H1 (cell line): ENCODE data around the gene GNB3. TPM values are rescaled to one million over a fixed set of nuclear protein-coding genes. Genes with fewer than 3 reads are reported as not detected.

Source experiments
- CTCF ChIA-PET: fragments of 300-600 bp; sonication (Branson Sonifier 250); formaldehyde crosslinking; loops from one replicate; lab custom pipeline; 2021; ENCODE audit not compliant: partially characterized antibody; lab: Charles Lee
- POLR2A ChIA-PET: fragments of 300-600 bp; sonication (Branson Sonifier 250); formaldehyde crosslinking; loops from one replicate; lab custom pipeline; 2021; ENCODE audit warnings: inconsistent platforms; ENCODE audit not compliant: partially characterized antibody; lab: Charles Lee
- DNase-seq, 2 experiments: peaks; one replicate each; pipeline versions ENCODE4 v3.0.0 to v3.0.0-alpha.2; 2010 to 2022; ENCODE audit warnings: low spot score in 2 of 2, low read depth in 1 of 2, mixed read lengths in 1 of 2
- FAIRE-seq: peaks from 2 replicates; lab custom pipeline; 2011; peaks lifted over from hg19 to GRCh38; lab: Jason Lieb, UNC
- H2AFZ ChIP-seq: 2 replicates; pipeline ENCODE4 v1.8.1; 2012; ENCODE audit warnings: low read length, inconsistent platforms
- H2AK5ac ChIP-seq: 2 replicates; pipeline ENCODE4 v1.6.1; 2013; ENCODE audit warnings: low read depth, low read length
- H2BK120ac ChIP-seq: replicated peaks from 2 replicates; pipeline ENCODE3; 2013; ENCODE audit warnings: low read depth, low read length, inconsistent platforms
- H2BK12ac ChIP-seq: 2 replicates; pipeline ENCODE4 v1.6.1; 2013; ENCODE audit warnings: low read depth, low read length
- H2BK15ac ChIP-seq: 2 replicates; pipeline ENCODE4 v1.6.1; 2013; ENCODE audit warnings: low read length
- H2BK20ac ChIP-seq: 2 replicates; pipeline ENCODE4 v1.6.1; 2013; ENCODE audit warnings: low read length
- H2BK5ac ChIP-seq: 2 replicates; pipeline ENCODE4 v1.6.1; 2013; ENCODE audit warnings: low read depth, low read length
- H3K14ac ChIP-seq: 2 replicates; pipeline ENCODE4 v1.6.1; 2013; ENCODE audit warnings: inconsistent platforms; ENCODE audit not compliant: insufficient read length
- H3K18ac ChIP-seq: 2 replicates; pipeline ENCODE4 v1.6.1; 2013; ENCODE audit warnings: low read length; ENCODE audit errors: extremely low read depth
- H3K23ac ChIP-seq: 2 replicates; pipeline ENCODE4 v1.6.1; 2013; ENCODE audit warnings: inconsistent platforms; ENCODE audit not compliant: insufficient read length
- H3K23me2 ChIP-seq: 2 replicates; pipeline ENCODE4 v1.6.1; 2013; ENCODE audit warnings: low read depth, low read length
- H3K27ac ChIP-seq: 2 replicates; pipeline ENCODE4 v1.6.1; 2011; ENCODE audit warnings: low read depth, low read length, inconsistent platforms
- H3K27me3 ChIP-seq, 4 experiments: replicated peaks in 1 of 4; 1 replicate in 1 of 4; 2 replicates in 3 of 4; pipeline versions ENCODE4 v1.6.1 to v1.8.1; 2011 to 2013; ENCODE audit warnings: low read length in 3 of 4, mild to moderate bottlenecking in 3 of 4, inconsistent platforms in 2 of 4, mixed read lengths in 2 of 4, moderate library complexity in 1 of 4; ENCODE audit not compliant: control insufficient read depth in 3 of 4, insufficient read depth in 3 of 4; ENCODE audit errors: extremely low read depth in 1 of 4
- H3K36me3 ChIP-seq, 4 experiments: 2 replicates each; pipeline versions ENCODE4 v1.6.1 to v1.8.1; 2011 to 2013; ENCODE audit warnings: mild to moderate bottlenecking in 4 of 4, low read length in 3 of 4, moderate library complexity in 2 of 4, control low read depth in 1 of 4, inconsistent platforms in 1 of 4; ENCODE audit not compliant: insufficient read depth in 4 of 4, control insufficient read depth in 2 of 4
- H3K4ac ChIP-seq: replicated peaks from 2 replicates; pipeline ENCODE3; 2013; ENCODE audit warnings: low read length, low read depth, mixed read lengths, inconsistent platforms; ENCODE audit not compliant: insufficient read length
- H3K4me1 ChIP-seq, 4 experiments: replicated peaks in 1 of 4; 1 replicate in 1 of 4; 2 replicates in 3 of 4; pipeline versions ENCODE4 v1.6.1 to v1.8.1; 2011 to 2013; ENCODE audit warnings: low read length in 3 of 4, inconsistent platforms in 2 of 4, mixed read lengths in 1 of 4; ENCODE audit not compliant: insufficient read depth in 4 of 4, control insufficient read depth in 3 of 4
- H3K4me2 ChIP-seq, 2 experiments: 2 replicates each; pipeline versions ENCODE4 v1.6.1 to v1.8.1; 2011 to 2013; ENCODE audit warnings: low read depth in 2 of 2, low read length in 2 of 2, control low read depth in 1 of 2, inconsistent platforms in 1 of 2, mild to moderate bottlenecking in 1 of 2; ENCODE audit not compliant: insufficient read depth in 1 of 2
- H3K4me3 ChIP-seq, 4 experiments: fragments of 200-600, 300-600 bp in 1 of 4; sonication (generic), shearing (Covaris generic), sonication (Bioruptor Twin) in 1 of 4; 2 replicates each; pipeline versions ENCODE4 v1.5.1 to v1.8.1; 2011 to 2016; ENCODE audit warnings: low read length in 4 of 4, low read depth in 3 of 4, control low read depth in 2 of 4, inconsistent platforms in 2 of 4, mild to moderate bottlenecking in 2 of 4, mixed read lengths in 1 of 4, moderate library complexity in 1 of 4; ENCODE audit not compliant: insufficient read depth in 2 of 4; ENCODE audit errors: extremely low read depth in 1 of 4
- H3K56ac ChIP-seq: replicated peaks from 2 replicates; pipeline ENCODE3; 2013; ENCODE audit warnings: low read depth, mild to moderate bottlenecking, mixed read lengths, low read length, inconsistent platforms; ENCODE audit not compliant: insufficient read length
- H3K79me1 ChIP-seq: 2 replicates; pipeline ENCODE4 v1.6.1; 2013; ENCODE audit warnings: low read depth, low read length, control low read depth
- H3K79me2 ChIP-seq, 2 experiments: 2 replicates each; pipeline versions ENCODE4 v1.6.1 to v1.8.1; 2012 to 2013; ENCODE audit warnings: low read length in 2 of 2, mild to moderate bottlenecking in 2 of 2, inconsistent platforms in 1 of 2; ENCODE audit not compliant: insufficient read depth in 2 of 2, control insufficient read depth in 1 of 2
- H3K9ac ChIP-seq, 4 experiments: replicated peaks in 1 of 4; 1 replicate in 1 of 4; 2 replicates in 3 of 4; pipeline versions ENCODE4 v1.6.1 to v1.8.1; 2011 to 2013; ENCODE audit warnings: low read depth in 3 of 4, low read length in 3 of 4, control low read depth in 2 of 4, mild to moderate bottlenecking in 2 of 4, moderate library complexity in 2 of 4, inconsistent platforms in 1 of 4; ENCODE audit errors: extremely low read depth in 1 of 4
- H3K9me3 ChIP-seq, 2 experiments: 2 replicates each; pipeline versions ENCODE4 v1.6.1 to v1.8.1; 2012 to 2013; ENCODE audit warnings: mild to moderate bottlenecking in 2 of 2, moderate library complexity in 2 of 2, control low read depth in 1 of 2, inconsistent platforms in 1 of 2, low read depth in 1 of 2, low read length in 1 of 2, mixed read lengths in 1 of 2; ENCODE audit not compliant: insufficient read depth in 2 of 2
- H4K20me1 ChIP-seq, 2 experiments: replicated peaks in 1 of 2; 2 replicates each; pipeline versions ENCODE3 to v1.8.1; 2011 to 2013; ENCODE audit warnings: inconsistent platforms in 2 of 2, low read length in 2 of 2, mild to moderate bottlenecking in 1 of 2; ENCODE audit not compliant: insufficient read depth in 2 of 2, control insufficient read depth in 1 of 2
- H4K5ac ChIP-seq: 2 replicates; pipeline ENCODE4 v1.6.1; 2013; ENCODE audit warnings: low read length, low read depth, mixed read lengths, inconsistent platforms; ENCODE audit not compliant: insufficient read length
- H4K8ac ChIP-seq: 2 replicates; pipeline ENCODE4 v1.8.0; 2013; ENCODE audit warnings: mild to moderate bottlenecking, moderate library complexity, low read length, inconsistent platforms; ENCODE audit not compliant: insufficient read depth; ENCODE audit errors: extremely low read depth
- H4K91ac ChIP-seq: replicated peaks from 2 replicates; pipeline ENCODE3; 2013; ENCODE audit warnings: low read length, mixed read lengths, inconsistent platforms; ENCODE audit not compliant: insufficient read length
- ASH2L ChIP-seq: fragments of 200-600, 300-600 bp; sonication (generic); IDR thresholded peaks from one replicate; pipeline ENCODE4 v1.7.1; 2017; ENCODE audit warnings: low read length
- ATF2 ChIP-seq: IDR thresholded peaks from 2 replicates; pipeline ENCODE4 v1.6.1; 2012; ENCODE audit warnings: low read length, inconsistent platforms
- BACH1 ChIP-seq: IDR thresholded peaks from 2 replicates; pipeline ENCODE4 v1.6.1; 2012; ENCODE audit warnings: low read length, improper control_type of control experiment
- EZH2 ChIP-seq: fragments of 200-600 bp; sonication (generic); IDR thresholded peaks from 2 replicates; pipeline ENCODE4 v1.7.1; 2012; ENCODE audit warnings: low read depth, mild to moderate bottlenecking, moderate library complexity, low read length, inconsistent platforms; ENCODE audit not compliant: severe bottlenecking
- HDAC2 ChIP-seq, 2 experiments: fragments of 300-600 bp in 1 of 2; sonication (generic) in 1 of 2; IDR thresholded peaks; 2 replicates each; pipeline ENCODE4 v1.6.1; 2011 to 2012; ENCODE audit warnings: low read depth in 2 of 2, low read length in 2 of 2, mild to moderate bottlenecking in 2 of 2, moderate library complexity in 2 of 2, borderline replicate concordance in 1 of 2, inconsistent platforms in 1 of 2
- KDM4A ChIP-seq: IDR thresholded peaks from one replicate; pipeline ENCODE4 v1.7.1; 2012; ENCODE audit warnings: low read depth, mild to moderate bottlenecking, moderate library complexity, low read length, inconsistent platforms; ENCODE audit not compliant: severe bottlenecking
- TBP ChIP-seq: IDR thresholded peaks from 2 replicates; pipeline ENCODE4 v1.6.1; 2011; ENCODE audit warnings: low read depth, low read length, improper control_type of control experiment
- TEAD4 ChIP-seq: IDR thresholded peaks from 2 replicates; pipeline ENCODE4 v1.6.1; 2012; ENCODE audit warnings: low read depth, low read length, inconsistent platforms, mixed read lengths
- WGBS, 2 experiments: shearing (Covaris generic) in 1 of 2; methylation state at CpG; one replicate each; pipeline versions ENCODE4 v1.1.6 to v1.1.7; 2013 to 2015; ENCODE audit warnings: low lambda C conversion rate in 2 of 2, mixed read lengths in 2 of 2, inconsistent platforms in 1 of 2, low coverage in 1 of 2, missing lambda C conversion rate in 1 of 2; ENCODE audit not compliant: insufficient replicate concordance in 2 of 2, insufficient coverage in 1 of 2, insufficient read length in 1 of 2; ENCODE audit errors: extremely low coverage in 1 of 2, missing lambda C conversion rate in 1 of 2; 5-methylcytosine and 5-hydroxymethylcytosine counted together
- polyA plus RNA-seq, 7 experiments: library from polyadenylated mRNA; depleted of rRNA in 3 of 7; stranded (reverse) in 5 of 7; unstranded in 2 of 7; fragments of >200 nt in 5 of 7; fragments of 200-250 nt in 2 of 7; gene quantifications; 1 replicate in 5 of 7; 2 replicates in 1 of 7; 4 replicates in 1 of 7; pipeline versions ENCODE4 v1.2.1 to v1.2.3, GENCODE V29; 2011 to 2013; ENCODE audit warnings: missing spikeins in 2 of 7, mixed read lengths in 2 of 7
- total RNA-seq: library from RNA; stranded (reverse); fragmentation: NEBNext Ultra II Directional; extraction: Animal tissue kit (Norgen Biotek cat#: 25700); gene quantifications from 2 replicates; pipeline ENCODE4 v1.2.1, GENCODE V29; 2021

The GNB3 gene
- total and polyA plus RNA-seq, 2 of the 8 experiments (the other 6 are each of a cell fraction or from before 2014, with no cell fraction given), result 9.9 TPM

- Histone ChIP-seq H2BK5ac (0 out of 2 replicates have a peak overlapping the region, but pooled peaks have one; percentile 7), H2AFZ (no peak overlapping the region), H3K23ac (no peak overlapping the region), H3K4ac (no peak overlapping the region), H3K18ac (no peak overlapping the region), H4K5ac (no peak overlapping the region), H3K79me2 (peaks cover 0 to 22% of the 10 kb centered on the region in 2 experiments; a peak in 2 of 4 replicates), H3K4me1 (peaks cover 7 to 50% (median 25%) of the 10 kb centered on the region in 4 experiments), H4K91ac (no peak overlapping the region), H2AK5ac (no peak overlapping the region), H2BK15ac (no peak overlapping the region), H3K27ac (no peak overlapping the region), H3K4me2 (peak overlapping the region; percentile 93 to 94), H3K27me3 (no peaks in the 10 kb centered on the region), H3K79me1 (0 out of 2 replicates have a peak, but pooled peaks cover 4% of the 10 kb centered on the region), H3K56ac (no peak overlapping the region), H3K23me2 (peaks cover 21% of the 10 kb centered on the region), H3K36me3 (peaks cover 8 to 41% (median 18%) of the 10 kb centered on the region in 4 experiments), H2BK20ac (no peak overlapping the region), H3K9me3 (no peaks in the 10 kb centered on the region), H4K20me1 (peaks cover 25 to 30% of the 10 kb centered on the region in 2 experiments), H2BK12ac (no peak overlapping the region), H2BK120ac (no peak overlapping the region), H4K8ac (0 out of 2 replicates have a peak overlapping the region, but pooled peaks have one; percentile 22), H3K4me3 (peak overlapping the region; percentile 84 to 98 (median 86); a peak in 7 of 8 replicates), H3K9ac (no peak overlapping the region; a peak in 1 of 7 replicates), H3K14ac (no peak overlapping the region)
- ChIA-PET POLR2A (interaction anchor here (0.7 to 18.9 kb wide), 34 partner anchors 9 to 337 kb away, joined by 3 to 588 read pairs (median 6); partner anchors contain the start of genes ATN1, C12orf57, CD4 and CDCA3), CTCF (interaction anchor here (0.5 to 10.4 kb wide), 48 partner anchors 9 to 334 kb away, joined by 3 to 216 read pairs (median 6); partner anchors contain the start of genes C12orf57, CDCA3, GNB3 and LRRC23)
- WGBS, 2 experiments, result 61% methylated on average over 12 of the region's 12 CpGs; no CpG with 5 or more reads in 1 of the 2 experiments
- DNase-seq (peak in 1 of 2 experiments; percentile 97), FAIRE-seq (peak; percentile 71)
- TF ChIP-seq ATF2 (no peak), BACH1 (no peak), TEAD4 (peak; percentile 52; the same call in 1 of the 2 replicates), HDAC2 (IDR thresholded peaks at IDR 0.05; ENCODE audit: borderline replicate concordance in 1 of 2, low read depth in 2 of 2, low read length in 2 of 2) (no peak), ASH2L (no peak), EZH2 (no peak), TBP (no peak), KDM4A (no peak)
These were observed 28.6 kb downstream of the GNB3 start for GRCh38 chr12:6869049-6870021.
